ENCODE data around the gene KCNA10. TPM values are rescaled to one million over a fixed set of nuclear protein-coding genes. Genes with fewer than 3 reads are reported as not detected.

KCNA10 gene
- total RNA-seq, 4 donors from 2014 or later: not detected

DNA sequence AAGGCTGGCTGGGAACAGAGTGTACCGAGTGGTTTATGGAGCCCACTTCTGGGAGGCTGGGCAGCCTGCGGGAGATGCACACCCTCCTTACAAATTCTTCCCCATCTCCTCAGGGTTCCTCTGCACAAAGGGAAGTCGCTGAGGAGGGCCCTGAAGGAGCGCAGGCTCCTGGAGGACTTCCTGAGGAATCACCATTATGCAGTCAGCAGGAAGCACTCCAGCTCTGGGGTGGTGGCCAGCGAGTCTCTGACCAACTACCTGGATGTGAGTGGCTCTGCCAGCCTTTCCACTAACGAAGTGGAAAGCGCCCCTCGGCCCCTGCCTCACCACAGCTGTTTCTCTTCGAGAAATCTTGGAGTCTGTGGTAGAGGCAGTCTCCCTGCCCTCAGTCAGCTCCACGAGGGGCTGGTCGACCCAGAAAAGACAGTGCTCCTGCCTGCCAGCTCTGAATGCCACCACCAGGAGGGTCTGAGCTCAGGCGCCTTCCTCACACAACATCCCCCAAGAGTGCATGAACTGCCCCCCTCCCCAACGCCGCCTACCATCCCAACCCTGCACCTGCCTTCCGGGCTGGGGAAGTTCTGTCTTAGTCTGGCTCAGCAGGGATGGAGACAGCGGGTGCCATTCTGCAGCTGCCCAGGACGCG lies 36.2 kb downstream of the KCNA10 start:
- 40 to 65% methylated on average over 2 to 18 of the region's 18 CpGs for WGBS, 2 donors (ENCODE audit: low coverage in 1 of 2)
- Histone ChIP-seq H3K36me3 (no peaks in the 10 kb centered on the region), H3K4me3 (no peak overlapping the region), H3K9me3 (no peaks in the 10 kb centered on the region), H3K27ac (no peak overlapping the region), H3K27me3 (peaks cover 10% of the 10 kb centered on the region), H3K4me1 (no peaks in the 10 kb centered on the region)
- intact Hi-C loops (cut with DNase I; ENCODE audit: low total_unique reads): no loop called here
- DNase-seq: no peak
- TF ChIP-seq POLR2AphosphoS5 (IDR thresholded peaks at IDR 0.05): no peak
- TF ChIP-seq, protein P1, sequence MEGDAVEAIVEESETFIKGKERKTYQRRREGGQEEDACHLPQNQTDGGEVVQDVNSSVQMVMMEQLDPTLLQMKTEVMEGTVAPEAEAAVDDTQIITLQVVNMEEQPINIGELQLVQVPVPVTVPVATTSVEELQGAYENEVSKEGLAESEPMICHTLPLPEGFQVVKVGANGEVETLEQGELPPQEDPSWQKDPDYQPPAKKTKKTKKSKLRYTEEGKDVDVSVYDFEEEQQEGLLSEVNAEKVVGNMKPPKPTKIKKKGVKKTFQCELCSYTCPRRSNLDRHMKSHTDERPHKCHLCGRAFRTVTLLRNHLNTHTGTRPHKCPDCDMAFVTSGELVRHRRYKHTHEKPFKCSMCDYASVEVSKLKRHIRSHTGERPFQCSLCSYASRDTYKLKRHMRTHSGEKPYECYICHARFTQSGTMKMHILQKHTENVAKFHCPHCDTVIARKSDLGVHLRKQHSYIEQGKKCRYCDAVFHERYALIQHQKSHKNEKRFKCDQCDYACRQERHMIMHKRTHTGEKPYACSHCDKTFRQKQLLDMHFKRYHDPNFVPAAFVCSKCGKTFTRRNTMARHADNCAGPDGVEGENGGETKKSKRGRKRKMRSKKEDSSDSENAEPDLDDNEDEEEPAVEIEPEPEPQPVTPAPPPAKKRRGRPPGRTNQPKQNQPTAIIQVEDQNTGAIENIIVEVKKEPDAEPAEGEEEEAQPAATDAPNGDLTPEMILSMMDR (IDR thresholded peaks at IDR 0.05): no peak
- no peak for TF ChIP-seq POLR2A (IDR thresholded peaks at IDR 0.05)
- TF ChIP-seq EP300 (IDR thresholded peaks at IDR 0.05; ENCODE audit: low read depth): no peak
- in situ Hi-C loops (cut with MboI; ENCODE audit: low pct_ligation_motif_present in 1 of 4, low pct_unique_long_range_greater_than_20kb in 1 of 4, low sequenced_read_pairs in 3 of 4): no loop called here

DNA sequence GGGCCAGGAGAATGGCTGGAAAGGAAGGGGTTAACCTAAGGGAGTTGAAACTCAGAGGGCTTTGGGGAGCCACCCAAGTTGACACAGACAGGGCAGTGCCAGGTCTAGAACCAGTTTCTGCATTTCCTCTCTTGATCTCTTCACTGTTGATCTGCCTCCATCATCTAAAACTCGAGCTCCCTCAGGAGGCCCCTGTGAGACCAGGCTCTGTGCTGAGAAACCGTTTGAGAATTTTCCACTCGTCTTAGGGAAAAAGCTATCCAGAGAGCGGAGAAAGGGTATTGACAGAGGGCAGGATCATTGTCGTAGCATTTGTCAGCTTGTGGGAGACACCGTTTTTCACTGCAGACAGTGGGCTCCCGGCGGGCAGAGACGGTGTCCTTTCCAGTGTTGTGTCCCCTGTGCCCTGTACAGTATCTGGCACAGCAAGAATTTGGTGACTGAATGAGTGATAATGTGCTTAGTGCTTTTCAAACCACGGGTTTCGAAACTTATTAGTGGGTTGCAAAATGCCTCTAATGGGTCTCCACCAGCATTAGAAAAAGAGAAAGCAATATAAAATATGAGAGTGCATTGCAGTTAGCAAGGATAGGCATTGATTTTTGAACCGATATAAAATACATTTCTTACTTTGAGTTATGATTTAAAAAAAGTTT lies 36.9 kb downstream of the KCNA10 start:
- intact Hi-C loops (cut with DNase I; ENCODE audit: low total_unique reads): no loop called here
- H3K9me3 ChIP-seq: no peaks in the 10 kb centered on the region
- H3K27me3 ChIP-seq: peaks cover 10% of the 10 kb centered on the region
- H3K27ac ChIP-seq: no peak overlapping the region
- in situ Hi-C loops (cut with MboI; ENCODE audit: low pct_ligation_motif_present in 1 of 4, low pct_unique_long_range_greater_than_20kb in 1 of 4, low sequenced_read_pairs in 3 of 4): no loop called here
- WGBS, 2 donors (ENCODE audit: low coverage in 1 of 2): 53 to 66% methylated on average over 11 to 12 of the region's 12 CpGs
- no peak for TF ChIP-seq POLR2AphosphoS5 (IDR thresholded peaks at IDR 0.05)
- no peak for TF ChIP-seq EP300 (IDR thresholded peaks at IDR 0.05; ENCODE audit: low read depth)
- TF ChIP-seq, protein P1 (IDR thresholded peaks at IDR 0.05): no peak
- TF ChIP-seq POLR2A (IDR thresholded peaks at IDR 0.05): no peak
- H3K4me3 ChIP-seq: no peak overlapping the region
- no peaks in the 10 kb centered on the region for H3K36me3 ChIP-seq
- no peak for DNase-seq
- no peaks in the 10 kb centered on the region for H3K4me1 ChIP-seq

DNA sequence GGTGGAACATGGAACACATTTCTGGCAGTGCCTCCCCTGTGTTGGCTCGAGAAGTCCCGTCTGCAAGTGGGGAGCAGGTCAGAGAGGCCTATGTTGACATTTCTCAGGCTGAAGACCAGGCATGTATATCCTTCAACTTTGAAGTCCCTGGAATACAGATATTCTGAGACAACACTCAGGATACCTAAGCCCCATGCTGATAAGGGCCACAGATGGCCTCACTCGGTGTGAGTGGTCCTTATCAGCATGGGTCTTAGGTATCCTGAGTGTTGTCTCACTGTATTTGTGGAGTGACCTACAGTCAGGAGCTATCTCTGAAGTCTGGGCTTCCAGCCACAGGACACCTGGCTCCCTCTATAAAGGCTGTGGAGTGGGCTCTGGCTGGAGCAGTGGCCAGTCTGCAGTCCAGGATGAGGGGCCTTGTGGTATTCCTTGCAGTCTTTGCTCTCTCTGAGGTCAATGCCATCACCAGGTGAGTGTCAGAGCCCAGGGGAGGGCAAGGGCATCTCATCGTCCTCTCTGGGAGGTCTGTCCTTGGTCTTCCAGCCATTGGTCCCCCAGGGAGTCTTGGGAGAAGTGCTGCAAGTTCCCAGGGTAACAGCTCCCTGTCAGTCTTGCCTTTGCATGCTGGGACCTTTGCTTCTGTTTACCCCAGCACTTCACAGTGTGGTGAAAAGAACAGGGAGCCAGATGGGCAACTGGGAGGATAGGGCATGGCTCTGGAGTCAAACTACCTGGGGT lies 38.4 kb downstream of the KCNA10 start:
- H3K9me3 ChIP-seq: no peaks in the 10 kb centered on the region
- 70% methylated on average over 4 of the region's 4 CpGs; no CpG with 5 or more reads in 1 of the 2 donors for WGBS, 2 donors (ENCODE audit: low coverage in 1 of 2)
- H3K4me1 ChIP-seq: peaks cover 0 to 5% (median 0%) of the 10 kb centered on the region in 4 donors
- H3K36me3 ChIP-seq: no peaks in the 10 kb centered on the region
- intact Hi-C loops (cut with DNase I; ENCODE audit: low total_unique reads) (no loop called here), in situ Hi-C loops (cut with MboI; ENCODE audit: low pct_ligation_motif_present in 1 of 4, low pct_unique_long_range_greater_than_20kb in 1 of 4, low sequenced_read_pairs in 3 of 4) (no loop called here)
- H3K27me3 ChIP-seq: peaks cover 10% of the 10 kb centered on the region
- DNase-seq: no peak
- TF ChIP-seq, protein P1 (IDR thresholded peaks at IDR 0.05): no peak
- TF ChIP-seq POLR2A (IDR thresholded peaks at IDR 0.05): no peak
- no peak for TF ChIP-seq EP300 (IDR thresholded peaks at IDR 0.05; ENCODE audit: low read depth)
- TF ChIP-seq POLR2AphosphoS5 (IDR thresholded peaks at IDR 0.05): no peak
- no peak overlapping the region for H3K27ac ChIP-seq
- no peak overlapping the region for H3K4me3 ChIP-seq

DNA sequence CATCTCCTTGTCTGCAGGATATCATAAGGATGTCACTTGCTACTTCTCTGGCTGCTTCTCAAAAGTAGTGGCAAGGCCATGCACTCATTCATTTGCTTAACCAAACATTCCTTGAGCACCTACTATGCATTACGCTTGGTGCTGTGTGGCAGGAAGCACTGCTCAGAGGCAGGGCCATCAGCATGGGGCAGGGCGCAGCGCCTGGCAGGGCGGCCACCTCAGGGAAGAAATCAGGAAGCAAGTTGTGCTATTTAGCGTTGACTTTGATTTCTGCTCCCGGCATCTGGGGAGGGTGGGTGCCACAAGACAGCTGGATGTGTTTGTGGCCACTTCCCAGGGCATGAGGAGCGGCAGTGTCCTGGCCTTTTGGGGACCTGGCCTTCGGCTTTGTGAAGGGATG lies 40.1 kb downstream of the KCNA10 start:
- H3K4me1 ChIP-seq: peaks cover 0 to 5% (median 0%) of the 10 kb centered on the region in 4 donors
- intact Hi-C loops (cut with DNase I; ENCODE audit: low total_unique reads): no loop called here
- TF ChIP-seq, protein P1 (IDR thresholded peaks at IDR 0.05): no peak
- TF ChIP-seq EP300 (IDR thresholded peaks at IDR 0.05; ENCODE audit: low read depth) (no peak), POLR2AphosphoS5 (IDR thresholded peaks at IDR 0.05) (no peak), POLR2A (IDR thresholded peaks at IDR 0.05) (no peak)
- 92% methylated on average over 8 of the region's 8 CpGs; no CpG with 5 or more reads in 1 of the 2 donors for WGBS, 2 donors (ENCODE audit: low coverage in 1 of 2)
- H3K36me3 ChIP-seq: no peaks in the 10 kb centered on the region
- DNase-seq: no peak
- H3K27me3 ChIP-seq: peaks cover 10% of the 10 kb centered on the region
- H3K9me3 ChIP-seq: no peaks in the 10 kb centered on the region
- in situ Hi-C loops (cut with MboI; ENCODE audit: low pct_ligation_motif_present in 1 of 4, low pct_unique_long_range_greater_than_20kb in 1 of 4, low sequenced_read_pairs in 3 of 4): no loop called here
- H3K27ac ChIP-seq: no peak overlapping the region
- H3K4me3 ChIP-seq: no peak overlapping the region

All from transverse colon (tissue), 4 donors.